ENCODE results near the gene XXYLT1.

The XXYLT1 gene

GRCh38 chr3:195168009-195168762 lies 102.8 kb downstream of the XXYLT1 start:
- no peak for DNase-seq (ENCODE audit: low read depth in 3 of 3)

GRCh38 chr3:195165790-195166189 lies 105.2 kb downstream of the XXYLT1 start:
- DNase-seq (ENCODE audit: low read depth in 3 of 3) = no peak

GRCh38 chr3:195165265-195165609 lies 105.7 kb downstream of the XXYLT1 start:
- DNase-seq (ENCODE audit: low read depth in 3 of 3) = no peak

GRCh38 chr3:195164573-195165264 lies 106.2 kb downstream of the XXYLT1 start:
- no peak for DNase-seq (ENCODE audit: low read depth in 3 of 3)

- DNase-seq (ENCODE audit: low read depth in 3 of 3) = no peak
These were observed 107.0 kb downstream of the XXYLT1 start for GRCh38 chr3:195163719-195164572.

GRCh38 chr3:195162816-195163215 lies 108.1 kb downstream of the XXYLT1 start:
- DNase-seq (ENCODE audit: low read depth in 3 of 3) = no peak

GRCh38 chr3:195162033-195162669 lies 108.8 kb downstream of the XXYLT1 start:
- DNase-seq (ENCODE audit: low read depth in 3 of 3) = no peak

GRCh38 chr3:195160908-195161434 lies 110.0 kb downstream of the XXYLT1 start:
- DNase-seq (ENCODE audit: low read depth in 3 of 3) = no peak

GRCh38 chr3:195160257-195160898 lies 110.6 kb downstream of the XXYLT1 start:
- no peak for DNase-seq (ENCODE audit: low read depth in 3 of 3)

GRCh38 chr3:195159814-195160165 lies 111.2 kb downstream of the XXYLT1 start:
- no peak for DNase-seq (ENCODE audit: low read depth in 3 of 3)

GRCh38 chr3:195159117-195159813 lies 111.7 kb downstream of the XXYLT1 start:
- DNase-seq (ENCODE audit: low read depth in 3 of 3) = no peak

GRCh38 chr3:195156286-195156890 lies 114.6 kb downstream of the XXYLT1 start:
- DNase-seq (ENCODE audit: low read depth in 3 of 3) = no peak

- no peak for DNase-seq (ENCODE audit: low read depth in 3 of 3)
These were observed 115.3 kb downstream of the XXYLT1 start for GRCh38 chr3:195155570-195156241.

- DNase-seq (ENCODE audit: low read depth in 3 of 3) = no peak
These were observed 116.0 kb downstream of the XXYLT1 start for GRCh38 chr3:195154793-195155535.

- no peak for DNase-seq (ENCODE audit: low read depth in 3 of 3)
These were observed 116.7 kb downstream of the XXYLT1 start for GRCh38 chr3:195154111-195154791.

GRCh38 chr3:195153653-195154052 lies 117.3 kb downstream of the XXYLT1 start:
- DNase-seq (ENCODE audit: low read depth in 3 of 3) = no peak

GRCh38 chr3:195153130-195153529 lies 117.8 kb downstream of the XXYLT1 start:
- DNase-seq (ENCODE audit: low read depth in 3 of 3) = no peak

- DNase-seq (ENCODE audit: low read depth in 3 of 3) = no peak
These were observed 119.0 kb downstream of the XXYLT1 start for GRCh38 chr3:195151866-195152541.

Data from stimulated activated CD4-positive, alpha-beta T cell treated with anti-CD3 and anti-CD28 coated beads, TNF-alpha, amount 100 ng/mL, for 24 hours (primary cell).